K562 (cell line): ENCODE data around the gene PGS1. TPM values are rescaled to one million over a fixed set of nuclear protein-coding genes. Genes with fewer than 3 reads are reported as not detected.

Experiments
- ATAC-seq: fragments of 200-7000 bp; cut with Tn5 transposase; 3 replicates; pipeline ENCODE4 v1.9.1; 2020; ENCODE audit warnings: moderate library complexity
- BruUV-seq: library from RNA; stranded (reverse); fragments of 400-500 nt; replicated peaks from 2 replicates; lab custom pipeline; 2021; lab: Mats Ljungman, UMichigan
- CTCF ChIA-PET: fragments of 300-600 bp; formaldehyde crosslinking; extraction: SDS; loops from one replicate; lab custom pipeline; 2021; ENCODE audit warnings: low intra/inter-chr PET ratio; lab: Yijun Ruan, JAX
- POLR2A ChIA-PET: fragments of 300-600, 350-650 bp; sonication (Branson Sonifier 250); formaldehyde crosslinking; extraction: SDS; loops from one replicate; lab custom pipeline; 2021; ENCODE audit warnings: antibody characterized with exemption, inconsistent platforms; lab: Yijun Ruan, JAX
- DNase-seq, 4 experiments: peaks; one replicate each; pipeline versions ENCODE4 v3.0.0 to v3.0.0-alpha.2; 2011 to 2018; ENCODE audit warnings: low spot score in 3 of 4, mixed read lengths in 3 of 4; ENCODE audit errors: extremely low read depth in 1 of 4
- FAIRE-seq: peaks from 2 replicates; lab custom pipeline; 2011; peaks lifted over from hg19 to GRCh38; lab: Jason Lieb, UNC
- H2AFZ ChIP-seq: 2 replicates; pipeline ENCODE4 v1.6.0; 2011; ENCODE audit warnings: low read depth, low read length, control low read depth, inconsistent platforms
- H3K27ac ChIP-seq: fragments of 200-600 bp; 3 replicates; pipeline ENCODE4 v1.8.0; 2011; ENCODE audit warnings: low read depth, mild to moderate bottlenecking, control low read depth, inconsistent platforms, low read length, moderate library complexity, mixed read lengths; ENCODE audit errors: extremely low read depth
- H3K27me3 ChIP-seq, 2 experiments: fragments of 300-600 bp in 1 of 2; 2 replicates in 1 of 2; 3 replicates in 1 of 2; pipeline versions ENCODE4 v1.6.0 to v1.8.0; 2011; ENCODE audit warnings: inconsistent platforms in 2 of 2, low read length in 2 of 2, mild to moderate bottlenecking in 1 of 2, mixed read lengths in 1 of 2, moderate library complexity in 1 of 2; ENCODE audit not compliant: control insufficient read depth in 2 of 2, insufficient read depth in 2 of 2
- H3K36me3 ChIP-seq: fragments of 300-600 bp; 3 replicates; pipeline ENCODE4 v1.8.0; 2011; ENCODE audit warnings: mild to moderate bottlenecking, low read length, inconsistent platforms; ENCODE audit not compliant: control insufficient read depth, insufficient read depth
- H3K4me1 ChIP-seq, 2 experiments: fragments of 200-600 bp in 1 of 2; replicated peaks in 1 of 2; 2 replicates in 1 of 2; 3 replicates in 1 of 2; pipeline versions ENCODE4 v1.5.1 to v1.8.0; 2011; ENCODE audit warnings: inconsistent platforms in 2 of 2, low read length in 2 of 2, mild to moderate bottlenecking in 1 of 2, mixed read lengths in 1 of 2, moderate library complexity in 1 of 2; ENCODE audit not compliant: control insufficient read depth in 2 of 2, insufficient read depth in 2 of 2
- H3K4me2 ChIP-seq: 2 replicates; pipeline ENCODE4 v1.6.1; 2011; ENCODE audit warnings: low read length, control low read depth, inconsistent platforms, mixed read lengths; ENCODE audit not compliant: insufficient read depth
- H3K4me3 ChIP-seq: fragments of 200-600 bp; sonication (generic), shearing (Covaris generic); 2 replicates; pipeline ENCODE4 v1.5.1; 2016; ENCODE audit warnings: control low read depth, inconsistent platforms
- H3K79me2 ChIP-seq: fragments of 200-600 bp; 3 replicates; pipeline ENCODE4 v1.8.0; 2011; ENCODE audit warnings: low read length, inconsistent platforms; ENCODE audit not compliant: control insufficient read depth, insufficient read depth
- H3K9ac ChIP-seq, 2 experiments: 2 replicates each; pipeline versions ENCODE4 v1.6.0 to v1.6.1; 2011; ENCODE audit warnings: low read depth in 2 of 2, low read length in 2 of 2, control low read depth in 1 of 2, inconsistent platforms in 1 of 2, mild to moderate bottlenecking in 1 of 2, mixed read lengths in 1 of 2; ENCODE audit not compliant: insufficient read depth in 1 of 2
- H3K9me1 ChIP-seq: one replicate; pipeline ENCODE4 v1.6.0; 2011; ENCODE audit warnings: inconsistent platforms, mild to moderate bottlenecking, low read length, moderate library complexity; ENCODE audit not compliant: control insufficient read depth, insufficient read depth
- H3K9me3 ChIP-seq: replicated peaks from 2 replicates; pipeline ENCODE4 v1.5.1; 2011; ENCODE audit warnings: low read depth, low read length, inconsistent platforms; ENCODE audit not compliant: control insufficient read depth, insufficient read depth
- H4K20me1 ChIP-seq: replicated peaks from 2 replicates; pipeline ENCODE4 v1.6.1; 2011; ENCODE audit warnings: low read length, inconsistent platforms, mixed read lengths; ENCODE audit not compliant: control insufficient read depth, insufficient read depth
- CCNT2 ChIP-seq: IDR thresholded peaks from 2 replicates; pipeline ENCODE4 v1.6.1; 2011; ENCODE audit warnings: borderline replicate concordance, low read depth, mild to moderate bottlenecking, moderate library complexity, mixed read lengths, low read length; ENCODE audit not compliant: insufficient read length; ENCODE audit errors: extremely low read depth
- EGR1 ChIP-seq: fragments of 450-650 bp; conservative IDR thresholded peaks from 2 replicates; pipeline ENCODE4 v1.6.1; 2017; ENCODE audit warnings: mild to moderate bottlenecking
- FOXA1 ChIP-seq: fragments of 450-650 bp; IDR thresholded peaks from 2 replicates; pipeline ENCODE4 v1.6.1; 2016; ENCODE audit warnings: mild to moderate bottlenecking, borderline replicate concordance
- FOXA3 ChIP-seq, 2 experiments: fragments of 450-650 bp in 1 of 2; sonication (generic) in 1 of 2; formaldehyde crosslinking; IDR thresholded peaks in 1 of 2; conservative IDR thresholded peaks in 1 of 2; 2 replicates each; pipeline versions ENCODE4 v1.4.0 to v1.8.0; 2020 to 2022; ENCODE audit warnings: mild to moderate bottlenecking in 2 of 2, missing genetic modification reagents in 1 of 2
- GABPB1 ChIP-seq: sonication (generic); formaldehyde crosslinking; IDR thresholded peaks from 2 replicates; pipeline ENCODE4 v1.8.0; 2022; ENCODE audit warnings: mild to moderate bottlenecking, missing genetic modification reagents
- HBP1 ChIP-seq: fragments of 450-650 bp; formaldehyde crosslinking; IDR thresholded peaks from 2 replicates; pipeline ENCODE4 v1.4.0; 2022; ENCODE audit warnings: missing genetic modification characterization
- HDAC8 ChIP-seq: fragments of 450-650 bp; IDR thresholded peaks from 2 replicates; pipeline ENCODE4 v1.6.1; 2016; ENCODE audit warnings: mild to moderate bottlenecking, missing genetic modification characterization, moderate library complexity, missing compliant biosample characterization
- HNRNPLL ChIP-seq: fragments of 200-400 bp; formaldehyde crosslinking; IDR thresholded peaks from 2 replicates; pipeline ENCODE4 v1.6.1; 2017; ENCODE audit warnings: low read length, low read depth, mild to moderate bottlenecking; ENCODE audit not compliant: poor library complexity, severe bottlenecking
- JUN ChIP-seq, 2 experiments: sonication (generic) in 1 of 2; formaldehyde crosslinking in 1 of 2; IDR thresholded peaks; 2 replicates each; pipeline versions ENCODE4 v1.6.1 to v1.8.0; 2012 to 2022; ENCODE audit warnings: borderline replicate concordance in 2 of 2, mild to moderate bottlenecking in 2 of 2, improper control_type of control experiment in 1 of 2, low read depth in 1 of 2, low read length in 1 of 2, missing genetic modification reagents in 1 of 2
- KDM1A ChIP-seq, 2 experiments: fragments of 450-650 bp; IDR thresholded peaks; 2 replicates each; pipeline ENCODE4 v1.6.1; 2016; ENCODE audit warnings: mild to moderate bottlenecking in 2 of 2
- MED1 ChIP-seq: sonication (generic); formaldehyde crosslinking; IDR thresholded peaks from 2 replicates; pipeline ENCODE4 v1.8.1; 2023; ENCODE audit warnings: missing genetic modification reagents, borderline replicate concordance
- RCOR1 ChIP-seq, 2 experiments: IDR thresholded peaks; 2 replicates each; pipeline ENCODE4 v1.6.1; 2012; ENCODE audit warnings: low read depth in 2 of 2, low read length in 2 of 2, borderline replicate concordance in 1 of 2, improper control_type of control experiment in 1 of 2
- TBP ChIP-seq: optimal IDR thresholded peaks from 2 replicates; pipeline ENCODE3; 2011; ENCODE audit warnings: low read depth, low read length, improper control_type of control experiment
- TFE3 ChIP-seq: fragments of 450-650 bp; formaldehyde crosslinking; IDR thresholded peaks from 2 replicates; pipeline ENCODE4 v1.4.0; 2020; ENCODE audit warnings: mild to moderate bottlenecking, mixed read lengths
- ZBTB17 ChIP-seq: fragments of 450-650 bp; formaldehyde crosslinking; IDR thresholded peaks from 2 replicates; pipeline ENCODE4 v1.4.0; 2020; ENCODE audit warnings: mild to moderate bottlenecking
- ZBTB8A ChIP-seq: fragments of 450-650 bp; IDR thresholded peaks from 2 replicates; pipeline ENCODE4 v1.6.1; 2018; ENCODE audit warnings: mild to moderate bottlenecking, moderate library complexity; ENCODE audit not compliant: partially characterized antibody
- ZNF511 ChIP-seq: sonication (generic); formaldehyde crosslinking; IDR thresholded peaks from 2 replicates; pipeline ENCODE4 v1.8.0; 2022; ENCODE audit warnings: mild to moderate bottlenecking, missing genetic modification reagents
- WGBS: fragments of 100-300 bp; shearing (Covaris generic); methylation state at CpG from one replicate; pipeline ENCODE4 v1.1.6; 2016; ENCODE audit warnings: low coverage, mixed read lengths; ENCODE audit not compliant: insufficient coverage; ENCODE audit errors: missing lambda C conversion rate; 5-methylcytosine and 5-hydroxymethylcytosine counted together
- in situ Hi-C: fragments of 300-500 bp; cut with MboI; formaldehyde crosslinking; loops from 4 replicates; pipeline ENCODE4 v1.15.0; 2018; ENCODE audit warnings: inconsistent platforms, mixed read lengths
- intact Hi-C: fragments of 100-400 bp; cut with micrococcal nuclease; formaldehyde crosslinking; loops from 2 replicates; pipeline ENCODE4 v1.14.2; 2022
- polyA plus RNA-seq, 8 experiments: library from polyadenylated mRNA; depleted of rRNA in 4 of 8; stranded (reverse) in 5 of 8; unstranded in 3 of 8; fragments of >200 nt; fragmentation: Nextera tagmentation in 2 of 8; fragmentation: Illumina TruSeq in 1 of 8; extraction: Ambion mirVana in 2 of 8; extraction: Trizol in 1 of 8; gene quantifications; 2 replicates each; pipeline versions ENCODE4 v1.2.1 to v1.2.3, GENCODE V29; 2011 to 2014; ENCODE audit warnings: inconsistent platforms in 1 of 8, missing spikeins in 1 of 8
- total RNA-seq, 7 experiments: library from RNA; depleted of rRNA in 6 of 7; stranded (reverse); fragments of >200 nt in 6 of 7; fragmentation: Illumina TruSeq in 2 of 7; extraction: Trizol in 2 of 7; gene quantifications; 2 replicates each; pipeline versions ENCODE4 v1.2.1 to v1.2.3, GENCODE V29; 2011 to 2021; ENCODE audit warnings: low replicate concordance in 1 of 7

PGS1 gene
- total and polyA plus RNA-seq, 9 of the 15 experiments (the other 6 are each of a cell fraction or from before 2014, with no cell fraction given) = 1.3 to 39.4 (median 22.3) TPM

GRCh38 chr17:78444392-78444791 lies 65.9 kb downstream of the PGS1 start (continued):
- TF ChIP-seq HBP1 (CRISPR knock-in tag) = no peak

GRCh38 chr17:78446833-78447232 lies 68.4 kb downstream of the PGS1 start:
- Histone ChIP-seq H4K20me1 (peaks cover 10% of the 10 kb centered on the region), H3K9me3 (no peaks in the 10 kb centered on the region), H3K4me2 (no peak overlapping the region), H3K4me3 (no peak overlapping the region), H3K27ac (no peak overlapping the region), H2AFZ (no peak overlapping the region), H3K36me3 (no peaks in the 10 kb centered on the region), H3K9me1 (no peaks in the 10 kb centered on the region), H3K27me3 (peaks cover 43 to 72% of the 10 kb centered on the region in 2 experiments), H3K79me2 (no peaks in the 10 kb centered on the region), H3K4me1 (peaks cover 0 to 15% of the 10 kb centered on the region in 2 experiments; a peak in 3 of 5 replicates), H3K9ac (no peak overlapping the region)
- no peak for DNase-seq
- ChIA-PET CTCF (interaction anchor here (0.6 kb wide), 1 partner anchor 334 kb away, joined by 4 read pairs; no protein-coding TSS in a partner anchor), POLR2A (no interaction called here)
- FAIRE-seq = no peak
- in situ Hi-C loops (no loop called here), intact Hi-C loops (loop anchor here (10.0 kb wide), 1 partner anchor 258 kb away; no protein-coding TSS in a partner anchor)
- no TSS peak for BruUV-seq
- ATAC-seq = no peak
- WGBS = 5% methylated on average over 7 of the region's 7 CpGs
- no peak for TF ChIP-seq RCOR1 (IDR thresholded peaks at IDR 0.05; ENCODE audit: borderline replicate concordance in 1 of 2, low read depth in 2 of 2, low read length in 2 of 2)
- no peak for TF ChIP-seq EGR1
- TF ChIP-seq MED1 (CRISPR knock-in tag) = no peak
- TF ChIP-seq ZNF511 (CRISPR knock-in tag) = no peak
- no peak for TF ChIP-seq GABPB1 (CRISPR knock-in tag)
- TF ChIP-seq HNRNPLL = no peak
- TF ChIP-seq ZBTB8A = no peak
- no peak for TF ChIP-seq KDM1A (IDR thresholded peaks at IDR 0.05)
- no peak for TF ChIP-seq FOXA3 (CRISPR knock-in tag; conservative IDR thresholded peaks at IDR 0.05 in 1 of 2, IDR thresholded peaks at IDR 0.05 in 1 of 2)
- TF ChIP-seq ZBTB17 (CRISPR knock-in tag) = no peak
- TF ChIP-seq TFE3 = no peak
- TF ChIP-seq JUN (IDR thresholded peaks at IDR 0.05; ENCODE audit: borderline replicate concordance, low read depth, low read length) = no peak
- no peak for TF ChIP-seq JUN (CRISPR knock-in tag; IDR thresholded peaks at IDR 0.05; ENCODE audit: borderline replicate concordance)
- no peak for TF ChIP-seq CCNT2
- no peak for TF ChIP-seq HDAC8 (tag)
- TF ChIP-seq FOXA1 = no peak
- no peak for TF ChIP-seq TBP
